HG03432 (cell line): ENCODE results near the gene DNAJC15.
A peak's percentile ranks its signal among the peaks of the same experiment; 100 is the strongest.
"Not testable (repeated sequence)": the region's sequence is repeated elsewhere in the genome, so short reads cannot be mapped to it uniquely, and the experiment has no call there.

Source experiments
- ATAC-seq: cut with Tn5 transposase; IDR thresholded peaks from one replicate; pipeline ENCODE4 v1.9.1; 2021; ENCODE audit warnings: mild to moderate bottlenecking, moderate library complexity; ENCODE audit not compliant: unreplicated experiment

DNAJC15 gene

DNA sequence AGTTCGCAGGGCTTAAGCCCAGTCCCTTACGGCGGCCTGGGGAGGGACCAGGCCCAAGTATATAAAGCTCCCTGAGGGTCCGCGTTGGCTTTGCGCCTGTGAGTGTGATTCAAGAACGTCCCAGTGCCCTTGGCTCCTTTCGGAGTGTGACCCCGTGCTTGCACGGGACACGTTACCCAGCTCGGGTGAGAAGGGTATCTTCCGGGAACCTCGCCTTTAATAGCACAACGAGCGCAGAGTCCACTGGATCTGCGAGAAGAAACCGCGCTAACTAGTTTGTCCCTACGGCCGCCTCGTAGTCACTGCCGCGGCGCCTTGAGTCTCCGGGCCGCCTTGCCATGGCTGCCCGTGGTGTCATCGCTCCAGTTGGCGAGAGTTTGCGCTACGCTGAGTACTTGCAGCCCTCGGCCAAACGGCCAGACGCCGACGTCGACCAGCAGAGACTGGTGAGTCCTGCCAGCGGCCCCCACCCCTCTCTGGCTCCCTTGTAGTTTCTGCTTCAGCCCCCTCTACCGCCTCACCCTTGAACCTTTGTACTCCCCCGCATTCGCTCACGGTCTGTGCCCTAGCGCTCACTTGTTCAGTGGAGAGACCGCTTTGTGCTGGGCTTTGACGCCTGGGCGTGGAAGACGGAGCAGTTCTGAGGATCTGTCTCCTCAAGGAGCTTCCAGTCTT, at the start of gene DNAJC15:
TSS of gene DNAJC15 (plus strand) at position 298 of the 675 bp plus-strand sequence. CDS start at position 339, 41 bp downstream.
- peak; percentile 89 for ATAC-seq

DNA sequence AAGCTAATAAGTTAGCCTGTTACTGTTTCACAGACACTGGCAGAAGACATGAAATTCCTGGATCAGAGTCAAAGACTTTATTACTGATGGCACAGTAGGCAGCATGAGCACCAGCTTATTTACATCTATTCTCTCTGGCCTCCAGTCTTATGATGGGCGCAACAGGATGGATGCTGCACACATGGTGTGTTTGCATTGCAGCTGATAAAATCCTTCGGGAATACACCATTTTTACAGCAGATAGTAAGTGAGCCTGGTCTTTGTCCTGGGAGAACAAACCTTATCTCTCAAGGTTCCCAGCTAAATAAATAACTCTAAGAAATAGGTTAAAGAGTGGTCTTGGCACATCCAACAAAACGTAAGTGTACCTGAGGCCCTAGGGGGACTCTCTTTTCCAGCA, 47.3 kb upstream of the DNAJC15 start:
- no peak for ATAC-seq

DNA sequence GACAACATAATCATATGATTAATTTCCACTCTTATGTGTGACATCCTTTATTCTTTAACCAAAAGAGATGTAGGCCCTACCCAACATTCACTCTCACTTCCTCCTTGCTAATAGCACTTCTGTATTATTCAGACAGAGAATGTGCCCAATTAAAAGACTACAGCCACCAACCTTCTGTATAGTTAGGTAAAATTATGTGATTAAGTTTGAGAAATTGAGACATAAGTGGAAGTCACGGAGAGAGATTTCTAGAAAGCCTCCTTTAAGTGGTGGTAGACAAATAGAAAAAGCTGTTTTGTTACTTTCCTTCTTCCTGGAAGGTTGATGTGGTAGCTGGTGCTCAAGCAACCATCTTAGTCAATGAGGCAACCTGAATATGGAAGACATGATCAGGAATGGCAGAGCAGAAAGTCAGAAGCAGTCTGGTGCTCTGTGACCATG, 46.1 kb upstream of the DNAJC15 start:
- no peak for ATAC-seq

DNA sequence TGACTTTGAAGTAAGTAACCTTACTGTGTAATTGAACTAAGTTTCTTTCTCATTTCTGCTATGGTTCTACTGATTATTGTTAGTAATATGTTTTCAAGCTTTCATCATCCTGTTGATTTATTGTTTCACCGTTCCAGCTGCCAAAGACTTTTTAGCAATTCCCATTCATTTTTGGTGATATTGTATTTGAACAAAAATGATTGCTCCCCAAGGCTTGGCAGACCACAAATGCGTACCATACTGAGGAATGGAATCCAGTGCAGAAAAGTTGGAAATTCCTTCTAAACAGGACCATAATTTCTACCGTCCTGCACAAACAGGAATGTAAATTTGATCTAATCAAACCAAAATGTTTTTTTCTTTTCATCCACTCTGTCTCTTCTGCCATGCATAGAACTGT, 42.1 kb upstream of the DNAJC15 start:
- no peak for ATAC-seq

DNA sequence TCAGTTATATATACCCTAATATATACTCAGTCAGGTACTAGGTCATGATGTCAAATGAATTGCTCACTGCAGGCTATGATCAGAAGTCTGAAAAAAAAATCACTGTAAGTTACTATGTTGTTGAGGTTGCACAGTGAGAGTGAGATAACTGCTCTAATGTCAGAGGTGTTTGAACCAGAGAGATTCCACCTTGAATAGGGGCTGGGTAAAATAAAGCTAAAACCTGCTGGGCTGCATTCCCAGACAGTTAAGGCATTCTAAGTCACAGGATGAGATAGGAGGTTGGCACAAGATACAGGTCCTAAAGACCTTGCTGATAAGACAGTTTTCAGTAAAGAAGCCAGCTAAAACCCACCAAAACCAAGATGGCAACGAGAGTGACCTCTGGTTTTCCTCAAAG, 41.5 kb upstream of the DNAJC15 start:
- ATAC-seq: no peak

DNA sequence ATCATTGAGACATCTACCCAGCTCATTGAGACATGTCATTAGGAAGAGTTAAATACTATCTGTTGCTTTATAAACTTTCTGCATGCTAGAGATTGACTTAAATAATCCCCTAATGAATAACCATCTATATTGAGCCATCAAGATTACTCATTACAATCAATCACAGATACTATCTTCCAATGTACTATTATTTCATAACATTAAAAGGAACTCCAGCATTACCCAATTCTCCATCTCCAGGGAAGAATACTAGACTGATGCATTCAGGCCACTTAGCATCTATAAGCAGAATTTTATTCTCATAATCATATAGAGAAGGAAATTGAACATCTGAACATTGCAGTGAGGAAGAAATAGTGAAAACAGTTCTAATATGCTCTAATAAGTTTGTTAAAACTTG, 39.4 kb upstream of the DNAJC15 start:
- ATAC-seq: no peak

DNA sequence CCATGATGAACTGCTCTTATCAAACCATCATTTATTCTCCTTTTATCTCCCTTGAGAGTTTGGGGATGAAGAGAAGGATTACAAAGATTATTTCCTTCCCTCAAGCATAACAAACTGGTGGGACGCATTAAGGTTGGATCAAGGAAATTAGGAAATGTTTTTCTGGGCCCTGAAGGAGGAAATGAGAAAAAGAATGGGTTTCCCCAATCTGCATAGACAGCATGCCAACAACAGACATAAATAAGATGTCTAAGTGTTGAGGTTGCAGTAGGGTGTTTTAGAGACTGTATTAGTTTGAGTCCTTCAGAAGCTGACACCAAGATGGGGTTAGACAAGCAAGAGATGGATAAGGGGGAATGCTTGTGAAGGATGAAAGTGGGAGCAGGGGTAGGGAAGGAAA, 38.7 kb upstream of the DNAJC15 start:
- no peak for ATAC-seq

DNA sequence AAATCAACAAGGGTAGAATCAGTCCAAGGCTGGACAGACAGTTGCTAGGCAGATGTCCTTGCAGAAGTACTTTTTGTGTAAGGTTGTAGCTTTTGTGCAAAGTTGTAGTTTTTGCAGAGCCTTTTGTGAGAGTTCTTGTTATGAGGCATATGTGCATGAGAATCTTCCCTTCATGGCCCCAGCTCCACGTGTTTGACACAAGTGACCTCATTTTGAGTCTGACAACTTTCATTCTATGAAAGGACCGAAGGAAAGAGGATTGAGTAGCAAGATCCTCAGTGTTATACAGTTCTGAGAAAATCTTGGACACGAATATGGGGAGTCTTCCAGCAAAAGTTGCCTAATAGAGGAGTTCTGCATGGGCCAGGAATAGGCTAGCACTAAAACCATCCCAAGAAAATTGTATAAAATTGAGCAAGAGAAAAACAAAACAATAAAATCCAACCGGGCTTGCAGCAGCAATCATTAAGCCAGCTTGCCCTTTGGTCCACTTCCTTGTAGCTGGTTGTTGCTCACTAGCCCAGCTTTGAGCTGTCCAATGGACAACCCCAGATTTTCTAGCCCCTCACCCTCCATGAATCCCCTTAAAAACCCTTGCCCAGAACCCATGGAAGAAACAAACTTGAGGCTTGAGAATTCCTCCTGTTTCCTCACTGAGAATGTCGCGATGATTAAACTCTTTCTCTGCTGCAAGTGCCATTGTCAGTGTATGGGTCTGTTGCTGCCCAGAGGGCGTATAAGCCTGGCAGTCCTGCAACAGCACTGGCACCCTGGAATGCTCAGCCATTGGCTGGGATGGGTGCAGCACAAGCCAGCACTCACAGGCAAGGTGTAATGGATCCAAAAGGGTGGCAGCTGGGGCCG, 37.8 kb upstream of the DNAJC15 start:
- ATAC-seq: no peak

DNA sequence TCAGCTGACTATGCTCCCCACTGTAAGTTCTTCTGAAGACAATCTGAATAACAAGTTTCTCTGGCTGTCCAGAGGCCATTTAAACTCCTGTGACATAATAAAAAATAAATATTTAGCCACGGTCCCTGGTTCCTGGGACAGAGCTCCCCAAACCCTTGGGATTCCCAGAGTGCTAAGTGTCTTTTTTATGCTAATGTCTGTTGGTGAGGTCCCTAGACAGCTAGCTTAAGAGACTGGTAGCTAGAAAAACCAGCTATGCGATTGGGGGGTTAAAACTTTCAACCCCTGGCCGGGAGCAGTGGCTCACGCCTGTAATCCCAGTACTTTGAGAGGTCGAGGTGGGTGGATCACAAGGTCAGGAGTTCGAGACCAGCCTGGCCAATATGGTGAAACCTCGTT, 37.2 kb upstream of the DNAJC15 start:
- no peak for ATAC-seq

DNA sequence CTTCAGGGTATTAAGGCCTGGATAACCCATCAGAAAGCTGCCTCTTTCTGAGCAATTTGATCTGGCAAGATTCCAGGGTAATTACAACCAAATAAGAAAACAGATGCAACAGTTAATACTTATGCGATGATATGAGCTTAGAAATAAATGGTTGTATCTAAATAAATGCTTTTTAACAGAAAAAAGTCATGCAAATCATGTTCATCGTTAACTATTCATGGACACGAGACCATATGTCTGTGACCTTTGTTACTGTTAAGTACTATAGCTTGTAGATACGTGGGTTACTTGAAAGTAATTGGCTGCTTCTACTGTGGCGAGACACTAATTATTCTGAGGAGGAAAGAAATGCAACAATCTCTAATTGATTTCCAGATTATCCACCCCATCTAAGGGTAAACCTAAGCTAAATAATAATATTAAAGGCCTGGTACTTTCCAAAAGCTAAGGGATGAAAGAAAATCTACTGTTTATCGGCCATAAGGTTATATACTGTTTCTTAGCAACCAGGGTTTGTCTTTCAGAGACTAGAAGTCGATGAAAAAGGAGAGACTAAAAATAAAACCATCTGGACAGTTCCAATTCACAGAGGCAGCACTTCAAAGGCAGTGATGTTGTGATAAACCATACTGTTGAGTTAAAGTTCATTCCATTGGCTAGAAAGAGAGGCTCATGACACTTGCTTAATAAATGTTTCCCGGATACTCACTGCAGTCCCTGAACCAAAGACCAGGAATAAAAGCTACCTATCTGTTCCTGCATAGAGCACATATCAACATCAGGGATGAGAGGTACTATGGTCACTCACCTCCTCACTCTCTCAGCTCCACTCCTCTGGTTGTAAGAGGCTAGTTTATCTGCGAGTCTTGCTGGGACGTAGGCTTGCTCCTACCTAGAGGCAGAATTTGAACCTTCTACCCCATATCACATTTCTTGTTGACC, 32.8 kb upstream of the DNAJC15 start:
- ATAC-seq: no peak

DNA sequence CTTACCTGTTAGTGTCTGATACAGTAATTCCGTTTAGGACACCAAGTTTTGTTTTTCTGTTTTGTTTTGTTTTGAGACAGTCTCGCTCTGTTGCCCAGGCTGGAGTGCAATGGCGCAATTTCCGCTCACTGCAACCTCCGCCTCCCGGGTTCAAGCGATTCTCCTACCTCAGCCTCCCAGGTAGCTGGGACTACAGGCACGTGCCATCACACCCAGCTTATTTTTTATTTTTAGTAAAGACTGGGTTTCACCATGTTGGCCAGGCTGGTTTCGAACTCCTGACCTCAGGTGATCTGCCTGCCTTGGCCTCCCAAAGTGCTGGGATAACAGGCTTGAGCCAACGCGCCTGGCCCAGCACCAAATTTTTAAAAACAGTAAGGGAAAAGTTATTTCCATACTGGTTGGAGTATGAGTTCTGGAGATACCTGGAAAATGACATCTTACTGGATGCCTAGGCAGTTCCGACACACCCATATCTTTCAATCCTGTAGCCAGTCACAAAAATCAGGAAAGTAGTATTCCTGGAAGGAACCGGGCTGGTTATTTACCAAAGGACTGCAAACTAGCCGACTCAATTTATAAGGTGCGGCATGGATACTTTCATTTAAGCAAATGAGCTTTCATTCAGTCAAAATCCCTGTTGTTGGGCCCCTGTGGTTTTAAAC, 32.0 kb upstream of the DNAJC15 start:
- not testable (repeated sequence) for ATAC-seq

DNA sequence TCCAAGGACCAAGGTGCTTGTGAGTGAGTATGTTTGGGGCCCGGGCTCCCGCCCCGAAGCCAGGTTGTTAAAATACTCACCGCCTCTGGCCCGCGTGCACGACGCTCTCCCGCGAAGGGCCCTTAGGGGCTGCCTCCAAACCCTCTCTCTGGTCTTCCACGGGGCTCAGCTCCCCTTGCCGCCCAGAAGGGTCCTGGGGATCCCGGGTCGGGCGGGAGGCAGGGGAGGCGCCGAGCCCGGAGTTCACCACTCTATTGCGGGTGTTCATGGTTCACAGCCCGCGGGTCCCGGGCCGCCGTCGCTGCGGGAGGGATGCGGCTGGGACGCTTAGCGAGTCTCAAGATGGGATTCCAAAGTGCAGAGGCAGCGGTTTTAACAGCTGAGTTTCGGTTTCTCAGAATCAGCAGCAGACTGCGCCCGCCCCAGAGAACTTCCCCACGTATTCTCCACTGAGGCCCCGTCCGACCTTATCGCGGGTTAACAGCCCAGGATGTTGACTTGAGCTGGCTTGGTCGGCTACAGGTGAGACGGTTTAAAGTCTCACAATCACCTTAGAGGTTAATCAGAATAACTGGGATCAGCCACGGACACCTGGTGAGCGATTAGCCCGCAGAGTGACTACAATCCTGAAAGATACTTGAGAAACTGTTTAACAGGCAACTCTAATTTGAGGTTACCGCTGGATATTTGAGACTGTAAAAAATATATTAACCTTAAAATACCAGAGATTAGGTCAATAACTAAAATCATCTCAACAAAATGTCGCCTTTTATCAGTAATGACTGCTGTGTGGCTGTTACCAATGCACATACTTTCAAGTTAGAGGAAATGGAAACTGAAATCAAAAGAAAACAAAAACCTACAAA, 31.3 kb upstream of the DNAJC15 start, which contains the start of gene EPSTI1:
TSS of gene EPSTI1 (minus strand) at position 344 of the 866 bp plus-strand sequence. CDS start at position 268, 76 bp downstream.
- peak; percentile 81 for ATAC-seq

DNA sequence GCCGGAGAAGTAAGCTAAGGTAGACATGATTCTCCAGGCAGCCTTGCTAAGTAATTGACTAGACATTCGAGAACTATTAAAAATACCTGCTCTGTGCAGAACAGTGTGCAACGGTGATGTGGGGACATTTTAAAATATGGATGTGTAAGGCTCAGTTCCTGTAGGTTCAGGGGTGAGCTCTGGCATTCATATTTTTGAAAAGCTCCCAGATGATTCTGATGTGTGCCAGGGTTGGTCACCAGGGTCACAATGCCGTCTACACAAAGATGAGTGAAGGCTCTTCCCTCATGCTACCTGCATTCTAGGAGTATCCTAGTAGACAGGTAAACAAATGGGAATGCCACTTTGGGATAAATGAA, 30.6 kb upstream of the DNAJC15 start:
- ATAC-seq: peak; percentile 8

DNA sequence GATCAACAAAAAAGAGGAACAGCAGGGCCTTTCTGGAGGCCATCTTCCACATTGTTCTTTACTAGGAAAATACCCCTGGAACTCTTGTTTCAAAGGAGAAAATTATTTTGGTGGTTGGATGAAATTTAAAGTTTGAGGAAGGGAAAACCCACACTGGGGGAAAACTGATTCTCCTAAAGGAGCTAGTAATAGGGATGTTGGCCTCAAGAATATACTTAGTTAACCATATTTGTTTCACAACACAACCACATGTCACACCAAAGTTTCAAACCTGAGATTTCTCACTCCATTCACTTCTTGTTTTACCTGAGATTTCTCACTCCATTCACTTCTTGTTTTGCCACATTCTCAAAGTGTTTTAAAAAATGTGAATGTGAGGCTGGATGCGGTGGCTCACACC, 28.5 kb upstream of the DNAJC15 start:
- no peak for ATAC-seq

DNA sequence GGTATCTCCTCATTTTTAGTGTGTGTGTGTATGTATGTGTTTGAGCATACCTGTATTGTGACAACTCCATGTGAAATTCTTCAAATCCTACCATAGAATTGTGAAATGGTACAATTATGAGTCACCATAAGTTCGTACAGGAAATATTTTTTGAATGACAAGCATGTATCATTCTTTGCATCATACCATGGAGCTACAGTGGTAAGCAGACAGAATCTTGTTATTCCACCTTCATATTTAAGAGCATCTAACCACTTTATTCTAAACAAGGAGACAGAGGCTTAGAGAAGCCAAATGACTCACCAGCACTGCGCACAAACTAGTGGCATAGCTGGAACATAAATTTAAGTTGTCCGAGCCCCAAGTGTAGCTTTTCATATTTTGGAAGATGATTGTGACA, 26.8 kb upstream of the DNAJC15 start:
- ATAC-seq: no peak

DNA sequence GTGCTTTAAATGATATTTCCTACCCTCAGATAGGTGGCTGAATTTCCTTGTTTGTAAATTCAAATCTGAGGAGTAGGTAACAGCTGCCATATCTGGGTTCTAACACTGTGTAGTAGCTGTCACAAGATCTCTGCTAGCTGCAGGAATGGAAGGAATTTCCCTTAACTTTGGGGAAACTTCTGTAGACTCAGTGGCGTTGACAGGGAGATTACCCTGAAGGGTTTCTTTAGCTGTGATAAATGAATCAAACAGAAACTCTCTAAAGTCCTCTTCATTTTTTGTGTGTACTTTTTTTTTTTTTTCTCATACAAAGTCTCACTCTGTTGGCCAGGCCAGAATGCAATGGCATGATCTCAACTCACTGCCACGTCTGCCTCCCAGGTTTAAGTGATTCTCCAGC, 26.0 kb upstream of the DNAJC15 start:
- peak; percentile 63 for ATAC-seq

DNA sequence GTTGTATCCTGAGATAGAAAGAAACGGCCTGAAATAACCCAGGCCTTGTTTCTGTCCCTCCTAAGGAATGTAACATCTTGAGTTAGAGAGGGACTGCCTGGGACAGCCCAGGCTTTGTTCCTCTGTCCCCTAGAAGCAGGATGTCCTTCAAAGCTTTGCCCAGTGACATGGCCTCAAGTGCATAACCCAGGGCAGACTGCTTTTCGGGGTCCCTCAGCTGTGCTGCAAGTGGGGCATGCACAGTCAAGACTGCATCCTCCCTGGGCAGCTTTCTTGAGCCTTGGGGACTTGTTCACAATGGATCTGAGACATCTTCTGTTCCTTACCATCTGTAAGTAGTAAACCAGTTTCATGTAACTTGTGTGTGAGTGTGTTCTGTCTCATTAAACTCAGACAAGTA, 23.9 kb upstream of the DNAJC15 start:
- ATAC-seq: no peak

DNA sequence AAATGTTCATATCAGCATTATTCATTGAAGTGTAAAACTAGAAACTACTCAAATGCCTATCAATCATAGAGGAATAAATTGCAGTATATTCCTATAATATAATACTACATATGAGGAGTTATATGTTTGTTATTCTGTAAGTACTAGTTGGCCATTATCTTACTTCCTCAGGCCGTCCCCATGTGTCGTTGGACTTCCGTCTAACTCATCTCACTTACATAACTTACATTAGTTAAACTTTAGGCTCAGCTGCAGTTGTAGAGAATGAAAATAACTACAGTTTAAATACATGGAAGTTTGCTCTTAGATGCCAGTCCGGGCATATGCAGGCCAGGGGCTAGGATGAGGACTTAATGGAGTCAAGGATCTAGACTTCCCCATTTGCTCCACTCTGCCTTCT, 22.7 kb upstream of the DNAJC15 start:
- no peak for ATAC-seq

DNA sequence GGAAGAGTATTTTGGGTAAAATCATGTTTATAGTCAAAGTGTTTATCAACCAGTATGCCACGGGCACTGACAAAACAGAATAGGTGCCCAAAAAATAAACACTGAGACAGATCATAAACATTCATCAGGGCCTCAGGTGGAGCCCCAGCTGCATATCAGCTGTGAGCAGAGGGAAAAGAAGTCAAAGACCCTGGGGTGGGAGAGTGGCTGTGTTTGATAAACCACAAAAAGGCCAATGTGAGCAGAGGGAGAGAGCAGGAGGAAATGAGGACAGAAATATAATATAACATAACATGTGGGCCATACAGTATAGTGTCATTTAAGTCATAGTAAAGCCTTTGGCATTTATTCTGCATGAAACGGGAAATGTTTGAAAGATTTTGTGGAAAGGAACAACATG, 21.4 kb upstream of the DNAJC15 start:
- ATAC-seq: no peak

DNA sequence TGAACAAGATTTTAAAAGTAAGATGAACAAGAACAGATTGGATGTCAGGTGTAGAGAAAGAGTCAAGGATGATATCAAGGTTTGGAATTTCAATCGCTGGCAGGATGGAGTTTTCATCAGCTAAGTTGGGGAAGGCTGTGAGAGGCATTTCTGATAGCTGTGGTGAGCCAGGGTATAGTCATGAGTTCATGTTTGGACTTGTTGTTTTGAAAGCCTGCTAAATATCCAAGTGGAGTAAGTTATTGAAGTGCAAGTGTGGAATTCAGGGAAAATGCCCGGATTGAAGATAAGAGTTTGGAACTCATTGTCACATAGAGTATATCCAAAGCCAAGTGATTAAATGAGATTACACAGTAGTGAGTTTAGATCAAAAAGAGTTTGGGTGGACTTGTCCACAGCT, 20.4 kb upstream of the DNAJC15 start:
- ATAC-seq: no peak
